SK-MEL-5 (cell line): ENCODE data around the gene NR1D2. TPM values are rescaled to one million over a fixed set of nuclear protein-coding genes. Genes with fewer than 3 reads are reported as not detected.
"Not testable (repeated sequence)": the region's sequence is repeated elsewhere in the genome, so short reads cannot be mapped to it uniquely, and the experiment has no call there.

ENCODE experiments used
- DNase-seq: peaks from one replicate; pipeline ENCODE4 v3.0.0-alpha.2; 2016; ENCODE audit warnings: low read depth, low spot score
- in situ Hi-C: cut with HindIII; loops from 2 replicates; pipeline ENCODE4 v1.10.0; 2016; ENCODE audit warnings: low sequenced_read_pairs, high pct_unique_total_duplicates, low pct_unique_long_range_greater_than_20kb
- total RNA-seq: library from RNA; depleted of rRNA; stranded (reverse); fragments of >200 nt; shearing (Covaris generic); gene quantifications from 2 replicates; pipeline ENCODE4 v1.2.3, GENCODE V29; 2014

NR1D2 gene
- total RNA-seq, 1 experiment from 2014 or later = 26.9 TPM

DNA sequence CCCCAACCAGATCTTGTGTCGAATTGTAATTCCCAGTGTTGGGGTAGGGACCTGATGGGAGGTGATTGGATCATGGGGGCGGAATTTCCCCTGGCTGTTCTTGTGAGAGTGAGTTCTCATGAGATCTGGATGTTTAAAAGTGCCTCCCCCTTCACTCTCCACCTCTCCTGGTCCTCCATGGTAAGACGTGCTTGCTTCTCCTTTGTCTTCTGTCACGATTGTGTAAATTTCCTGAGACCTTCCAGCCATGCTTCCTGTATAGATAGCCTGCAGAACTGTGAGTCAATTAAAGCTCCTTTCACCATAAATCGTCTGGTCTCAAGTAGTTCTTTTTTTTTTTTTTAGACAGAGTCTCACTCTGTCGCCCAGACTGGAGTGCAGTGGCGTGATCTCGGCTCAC lies 42.3 kb downstream of the NR1D2 start:
- DNase-seq = no peak
- in situ Hi-C loops = no loop called here

DNA sequence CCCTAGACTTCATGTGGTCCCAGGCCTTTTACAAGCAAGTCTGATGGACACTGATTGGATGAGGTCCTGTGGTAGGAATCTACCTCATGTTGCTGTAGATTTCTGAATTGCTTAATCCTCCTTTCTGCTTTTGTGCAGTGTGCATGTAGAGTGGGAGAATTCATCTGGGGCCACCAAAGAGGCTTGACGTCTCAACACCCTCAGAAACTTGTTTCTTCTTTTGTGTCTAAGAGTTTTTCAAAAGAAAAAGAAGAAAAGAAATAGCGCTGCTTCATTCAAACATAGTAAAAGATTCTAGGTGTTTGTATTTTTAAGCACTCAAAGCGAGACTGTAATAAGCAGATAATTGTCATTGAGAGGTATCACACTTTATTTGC lies 46.2 kb downstream of the NR1D2 start:
- DNase-seq = peak; percentile 50
- in situ Hi-C loops = no loop called here

GRCh38 chr3:23991683-23992628 lies 46.9 kb downstream of the NR1D2 start:
- DNase-seq = peak; percentile 97
- in situ Hi-C loops = no loop called here

GRCh38 chr3:23993556-23994243 lies 48.6 kb downstream of the NR1D2 start:
- DNase-seq = peak; percentile 7
- in situ Hi-C loops = no loop called here

GRCh38 chr3:23994244-23994569 lies 49.1 kb downstream of the NR1D2 start:
- in situ Hi-C loops = no loop called here
- DNase-seq = no peak

- in situ Hi-C loops = no loop called here
- no peak for DNase-seq
These were observed 50.1 kb downstream of the NR1D2 start for GRCh38 chr3:23995219-23995618.

DNA sequence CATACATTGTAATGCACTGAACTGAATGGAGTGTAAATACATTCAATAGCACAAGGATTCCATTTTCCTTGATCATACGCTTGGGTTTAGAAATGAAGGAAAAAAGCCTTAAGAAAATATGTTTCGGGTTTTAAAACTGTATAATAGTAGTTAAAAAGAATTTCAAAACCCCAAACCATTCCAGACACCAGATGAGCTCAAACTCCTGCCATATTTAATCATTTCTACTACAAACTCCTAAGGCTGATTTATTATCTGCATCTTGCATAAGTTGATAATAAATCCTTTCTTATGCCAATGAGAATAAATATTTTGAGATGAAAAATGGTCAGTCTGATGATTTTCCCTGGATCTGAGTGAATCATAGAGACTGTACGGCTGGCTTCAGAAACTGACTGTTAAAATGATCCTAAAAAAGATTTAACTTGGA lies 51.0 kb downstream of the NR1D2 start:
- in situ Hi-C loops = no loop called here

GRCh38 chr3:23999012-23999641 lies 54.0 kb downstream of the NR1D2 start:
- in situ Hi-C loops = no loop called here
- DNase-seq = peak; percentile 72

More for the DNA sequence above, 51.0 kb downstream of the NR1D2 start:
- DNase-seq = no peak

- DNase-seq = no peak
- in situ Hi-C loops = no loop called here
These were observed 57.0 kb downstream of the NR1D2 start for GRCh38 chr3:24002129-24002528.

GRCh38 chr3:24003466-24003865 lies 58.4 kb downstream of the NR1D2 start:
- in situ Hi-C loops = no loop called here
- no peak for DNase-seq

GRCh38 chr3:24004171-24004938 lies 59.3 kb downstream of the NR1D2 start:
- in situ Hi-C loops = no loop called here
- no peak for DNase-seq

DNA sequence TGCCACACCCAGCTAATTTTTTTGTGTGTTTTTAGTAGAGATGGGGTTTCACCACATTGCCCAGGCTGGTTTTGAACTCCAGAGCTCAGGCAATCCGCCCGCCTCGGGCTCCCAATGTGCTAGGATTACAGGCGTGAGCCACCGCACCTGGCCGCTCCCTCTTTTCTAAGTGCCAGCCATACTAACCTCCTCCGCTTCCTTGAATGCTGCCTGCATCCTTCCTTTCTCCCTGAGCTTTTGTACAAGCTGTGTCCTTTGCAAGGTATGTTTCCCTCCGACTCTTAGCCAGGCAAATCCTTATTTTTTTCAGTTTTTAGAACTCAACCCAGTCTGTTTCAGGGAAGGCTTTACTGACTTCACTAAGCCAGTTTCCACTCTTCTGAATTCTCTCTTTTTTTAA lies 60.6 kb downstream of the NR1D2 start:
- in situ Hi-C loops = no loop called here
- DNase-seq = no peak

DNA sequence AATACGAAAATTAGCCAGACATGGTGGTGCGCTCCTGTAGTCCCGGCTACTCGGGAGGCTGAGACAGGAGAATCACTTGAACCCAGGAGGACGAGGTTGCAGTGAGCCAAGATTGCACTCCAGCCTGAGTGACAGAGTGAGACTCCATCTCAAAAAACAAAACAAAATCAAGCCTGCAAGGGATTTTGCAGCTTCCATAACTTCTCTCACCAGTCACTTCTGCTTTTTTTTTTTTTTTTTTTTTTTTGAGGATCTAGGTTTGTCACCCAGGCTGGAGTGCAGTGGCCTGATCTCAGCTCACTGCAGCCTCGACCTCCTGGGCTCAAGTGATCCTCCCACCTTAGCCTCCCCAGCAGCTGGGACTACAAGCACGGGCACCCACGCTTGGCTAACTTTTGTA lies 65.7 kb downstream of the NR1D2 start:
- DNase-seq, in situ Hi-C loops: not testable (repeated sequence)

DNA sequence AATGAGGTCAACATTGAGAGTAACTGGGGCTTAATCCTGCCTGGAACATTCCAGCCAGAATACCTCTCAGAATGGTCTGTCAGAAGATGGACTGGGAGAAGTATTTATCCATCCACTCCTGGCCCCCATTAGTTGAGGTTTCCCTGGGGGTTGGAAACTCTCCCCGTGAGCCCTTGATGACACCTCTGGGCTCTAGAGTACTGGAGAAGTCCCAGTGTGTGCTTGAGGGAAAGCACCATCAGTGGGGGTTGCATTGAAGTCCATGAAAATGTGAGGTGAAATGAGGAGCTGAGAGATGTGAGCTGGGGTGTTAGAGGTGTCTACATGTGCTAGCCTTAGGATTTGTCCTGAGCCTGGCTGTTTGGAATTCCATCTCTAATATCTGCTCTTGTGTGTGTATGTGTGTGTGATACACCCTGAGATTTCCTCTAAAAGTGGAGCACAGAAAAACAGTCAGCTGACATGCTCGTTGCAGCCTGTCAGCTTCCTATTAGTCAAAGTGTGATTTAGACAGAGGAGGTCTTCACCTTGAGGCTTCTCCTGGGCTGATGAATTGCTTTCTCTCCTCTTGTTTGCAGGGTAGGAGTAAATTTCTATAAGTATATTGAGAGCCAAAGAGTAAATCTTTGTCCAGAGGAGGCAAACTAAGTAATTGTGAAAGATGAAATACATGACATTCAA lies 67.6 kb downstream of the NR1D2 start:
- in situ Hi-C loops = no loop called here
- DNase-seq = no peak

- DNase-seq = no peak
- in situ Hi-C loops = no loop called here
These were observed 72.2 kb downstream of the NR1D2 start for GRCh38 chr3:24017305-24017704.

GRCh38 chr3:24018784-24019570 lies 73.9 kb downstream of the NR1D2 start:
- DNase-seq = no peak
- in situ Hi-C loops = no loop called here

- in situ Hi-C loops = no loop called here
- DNase-seq = no peak
These were observed 74.5 kb downstream of the NR1D2 start for GRCh38 chr3:24019585-24019984.
